Measurements from ENCODE around the gene NDST3.
"Not testable (repeated sequence)": the region's sequence is repeated elsewhere in the genome, so short reads cannot be mapped to it uniquely, and the experiment has no call there.

NDST3 gene

GRCh38 chr4:118180776-118181175, 146.5 kb downstream of the NDST3 start:
- DNase-seq = no peak

GRCh38 chr4:118190903-118191302, 156.6 kb downstream of the NDST3 start:
- no peak for DNase-seq

- DNase-seq = peak in 1 of 14 donors; percentile 59
Measured at GRCh38 chr4:118193421-118193820, 159.1 kb downstream of the NDST3 start.

- no peak for DNase-seq
Measured at GRCh38 chr4:118206627-118207026, 172.3 kb downstream of the NDST3 start.

GRCh38 chr4:118213101-118213500, 178.8 kb downstream of the NDST3 start:
- DNase-seq = peak in 1 of 14 donors; percentile 42

- DNase-seq = peak in 1 of 14 donors; percentile 42
Measured at GRCh38 chr4:118215826-118216225, 181.5 kb downstream of the NDST3 start.

GRCh38 chr4:118221227-118221800, 187.0 kb downstream of the NDST3 start:
- DNase-seq = no peak

- DNase-seq = peak in 2 of 14 donors; percentile 1 to 60
Measured at GRCh38 chr4:118224243-118224829, 190.1 kb downstream of the NDST3 start.

GRCh38 chr4:118225511-118225910, 191.2 kb downstream of the NDST3 start:
- no peak for DNase-seq

- DNase-seq = no peak
Measured at GRCh38 chr4:118226311-118227010, 192.2 kb downstream of the NDST3 start.

- no peak for DNase-seq
Measured at GRCh38 chr4:118235566-118236120, 201.4 kb downstream of the NDST3 start.

GRCh38 chr4:118237531-118237930, 203.2 kb downstream of the NDST3 start:
- DNase-seq = no peak

- DNase-seq = no peak
Measured at GRCh38 chr4:118249890-118250289, 215.6 kb downstream of the NDST3 start.

- DNase-seq = no peak
Measured at GRCh38 chr4:118254368-118254767, 220.1 kb downstream of the NDST3 start.

GRCh38 chr4:118259111-118259510, 224.8 kb downstream of the NDST3 start:
- no peak for DNase-seq

- no peak for DNase-seq
Measured at GRCh38 chr4:118260309-118260708, 226.0 kb downstream of the NDST3 start.

GRCh38 chr4:118264096-118264495, 229.8 kb downstream of the NDST3 start:
- DNase-seq = no peak

GRCh38 chr4:118265312-118266144, 231.2 kb downstream of the NDST3 start:
- DNase-seq = peak in 2 of 14 donors; percentile 5 to 18

GRCh38 chr4:118266145-118266496, 231.8 kb downstream of the NDST3 start:
- DNase-seq = not testable (repeated sequence)

GRCh38 chr4:118268780-118269179, 234.5 kb downstream of the NDST3 start:
- no peak for DNase-seq

- peak in 1 of 14 donors; percentile 13 for DNase-seq
Measured at GRCh38 chr4:118270492-118270891, 236.2 kb downstream of the NDST3 start.

GRCh38 chr4:118271788-118272187, 237.5 kb downstream of the NDST3 start:
- DNase-seq = no peak

GRCh38 chr4:118273642-118274041, 239.4 kb downstream of the NDST3 start:
- DNase-seq = no peak
